A549 (cell line): ENCODE measurements around the gene PEX3. TPM values are rescaled to one million over a fixed set of nuclear protein-coding genes. Genes with fewer than 3 reads are reported as not detected.

Experiments
- ATAC-seq, 2 experiments: fragments of 200-7000 bp in 1 of 2; fragments of >200 bp in 1 of 2; cut with Nextera tagmentation in 1 of 2; cut with Tn5 transposase in 1 of 2; 3 replicates each; pipeline versions ENCODE4 v1.8.0 to v1.9.1; 2018 to 2020; ENCODE audit warnings: mild to moderate bottlenecking in 1 of 2, moderate library complexity in 1 of 2
- CTCF ChIA-PET: fragments of 300-600 bp; sonication (Branson Sonifier 250); formaldehyde crosslinking; extraction: SDS; loops from one replicate; lab custom pipeline; 2021; ENCODE audit warnings: antibody characterized with exemption, inconsistent platforms; lab: Yijun Ruan, JAX
- POLR2A ChIA-PET: fragments of 350-600 bp; formaldehyde crosslinking; extraction: SDS; loops from one replicate; lab custom pipeline; 2021; ENCODE audit warnings: antibody characterized with exemption, inconsistent platforms; lab: Yijun Ruan, JAX
- DNase-seq, 2 experiments: peaks; one replicate each; pipeline versions ENCODE4 v3.0.0 to v3.0.0-alpha.2; 2011 to 2016; ENCODE audit warnings: low read depth in 1 of 2, low spot score in 1 of 2
- FAIRE-seq: peaks from 2 replicates; lab custom pipeline; 2011; peaks lifted over from hg19 to GRCh38; lab: Jason Lieb, UNC
- H3K27ac ChIP-seq, 2 experiments: fragments of >200 bp; sonication (Bioruptor Twin); formaldehyde crosslinking; 3 replicates each; pipeline ENCODE4 v1.5.1; 2016 to 2017
- H3K4me1 ChIP-seq: fragments of >200 bp; sonication (Bioruptor Twin); formaldehyde crosslinking; 3 replicates; pipeline ENCODE4 v1.6.1; 2016
- H3K4me2 ChIP-seq: fragments of >200 bp; sonication (Bioruptor Twin); formaldehyde crosslinking; 3 replicates; pipeline ENCODE4 v1.6.1; 2016
- H3K4me3 ChIP-seq: fragments of >200 bp; sonication (Bioruptor Twin); formaldehyde crosslinking; 3 replicates; pipeline ENCODE4 v1.5.1; 2016
- H3K9me3 ChIP-seq: fragments of >200 bp; sonication (Bioruptor Twin); formaldehyde crosslinking; 3 replicates; pipeline ENCODE4 v1.6.1; 2016
- ATOH8 ChIP-seq: fragments of 250-450 bp; sonication (Bioruptor Pico); IDR thresholded peaks from 2 replicates; pipeline ENCODE4 v1.5.0; 2020; ENCODE audit warnings: low read depth, mild to moderate bottlenecking, moderate library complexity
- CEBPB ChIP-seq, 2 experiments: fragments of >200 bp in 1 of 2; sonication (Bioruptor Twin) in 1 of 2; formaldehyde crosslinking in 1 of 2; IDR thresholded peaks; 2 replicates each; pipeline ENCODE4 v1.6.1; 2012 to 2016
- CHD2 ChIP-seq: fragments of 150-350 bp; IDR thresholded peaks from 2 replicates; pipeline ENCODE4 v1.6.1; 2014; ENCODE audit warnings: low read length; ENCODE audit not compliant: partially characterized antibody
- CHD4 ChIP-seq: fragments of 200-600 bp; sonication (generic); IDR thresholded peaks from 2 replicates; pipeline ENCODE4 v1.6.1; 2016; ENCODE audit warnings: antibody characterized with exemption, mild to moderate bottlenecking, borderline replicate concordance
- CTCF ChIP-seq: fragments of >200 bp; sonication (Bioruptor Twin); formaldehyde crosslinking; IDR thresholded peaks from 3 replicates; pipeline ENCODE4 v1.5.1; 2016
- ESRRA ChIP-seq: fragments of 150-350 bp; IDR thresholded peaks from 2 replicates; pipeline ENCODE4 v1.6.1; 2014; ENCODE audit warnings: mild to moderate bottlenecking, low read length, borderline replicate concordance
- FOSB ChIP-seq: fragments of 250-450 bp; sonication (Bioruptor Pico); IDR thresholded peaks from 2 replicates; pipeline ENCODE4 v1.5.0; 2020; ENCODE audit warnings: mild to moderate bottlenecking, moderate library complexity
- GATA3 ChIP-seq: IDR thresholded peaks from 2 replicates; pipeline ENCODE4 v1.6.1; 2012; ENCODE audit warnings: borderline replicate concordance
- HDAC2 ChIP-seq: fragments of 200-600 bp; sonication (generic); IDR thresholded peaks from 2 replicates; pipeline ENCODE4 v1.6.1; 2016
- JUN ChIP-seq, 2 experiments: fragments of >200 bp; sonication (Bioruptor Twin); formaldehyde crosslinking; IDR thresholded peaks; 2 replicates in 1 of 2; 3 replicates in 1 of 2; pipeline ENCODE4 v1.6.1; 2016 to 2017
- JUNB ChIP-seq: fragments of >200 bp; sonication (Bioruptor Twin); formaldehyde crosslinking; IDR thresholded peaks from 2 replicates; pipeline ENCODE4 v1.6.1; 2016
- KDM5A ChIP-seq: fragments of 200-600 bp; sonication (generic); IDR thresholded peaks from 2 replicates; pipeline ENCODE4 v1.6.1; 2016; ENCODE audit warnings: antibody characterized with exemption, mild to moderate bottlenecking
- MAFK ChIP-seq: fragments of 450-650 bp; IDR thresholded peaks from 2 replicates; pipeline ENCODE4 v1.6.1; 2014; ENCODE audit not compliant: partially characterized antibody
- MAZ ChIP-seq: fragments of 150-350 bp; IDR thresholded peaks from 2 replicates; pipeline ENCODE4 v1.6.1; 2014; ENCODE audit warnings: antibody characterized with exemption, low read depth, low read length, borderline replicate concordance
- NPAS2 ChIP-seq: fragments of 250-450 bp; sonication (Bioruptor Pico); IDR thresholded peaks from 2 replicates; pipeline ENCODE4 v1.8.0; 2022; ENCODE audit warnings: mild to moderate bottlenecking, moderate library complexity, borderline replicate concordance
- RARB ChIP-seq: fragments of 250-450 bp; sonication (Bioruptor Pico); IDR thresholded peaks from 2 replicates; pipeline ENCODE4 v1.8.0; 2021; ENCODE audit warnings: mild to moderate bottlenecking, moderate library complexity
- REST ChIP-seq: fragments of 200-600 bp; sonication (generic); IDR thresholded peaks from 2 replicates; pipeline ENCODE4 v1.6.1; 2016; ENCODE audit warnings: antibody characterized with exemption, mild to moderate bottlenecking, moderate library complexity
- RFX5 ChIP-seq: fragments of 450-650 bp; IDR thresholded peaks from 2 replicates; pipeline ENCODE4 v1.7.1; 2014; ENCODE audit warnings: antibody characterized with exemption, mild to moderate bottlenecking, moderate library complexity
- RNF2 ChIP-seq: fragments of 200-600 bp; sonication (generic); IDR thresholded peaks from 2 replicates; pipeline ENCODE4 v1.6.1; 2016; ENCODE audit warnings: low read depth, mild to moderate bottlenecking, antibody characterized with exemption, moderate library complexity, borderline replicate concordance
- TFCP2L1 ChIP-seq: fragments of 250-450 bp; sonication (Bioruptor Pico); IDR thresholded peaks from 2 replicates; pipeline ENCODE4 v1.5.0; 2021; ENCODE audit warnings: mild to moderate bottlenecking
- USF2 ChIP-seq: fragments of 450-650 bp; IDR thresholded peaks from 2 replicates; pipeline ENCODE4 v1.6.1; 2014; ENCODE audit warnings: antibody characterized with exemption
- ZC3H11A ChIP-seq: fragments of 450-650 bp; IDR thresholded peaks from 2 replicates; pipeline ENCODE4 v1.6.1; 2014; ENCODE audit warnings: antibody characterized with exemption, mild to moderate bottlenecking
- WGBS: methylation state at CpG from one replicate; pipeline ENCODE4 v1.1.6; 2017; ENCODE audit errors: missing lambda C conversion rate; 5-methylcytosine and 5-hydroxymethylcytosine counted together
- polyA plus RNA-seq, 4 experiments: library from polyadenylated mRNA; depleted of rRNA in 3 of 4; stranded (reverse); fragments of >200 nt; fragmentation: RNase III in 1 of 4; extraction: RNeasy Plus Mini Kit Qiagen cat#74134 plus additional on column Dnase treatment in 1 of 4; gene quantifications; 2 replicates in 3 of 4; 3 replicates in 1 of 4; pipeline ENCODE4 v1.2.3, GENCODE V29; 2011 to 2017

PEX3 gene
- polyA plus RNA-seq, 2 of the 4 experiments (the other 2 are of a cell fraction) = 15.1 to 25.9 TPM

DNA sequence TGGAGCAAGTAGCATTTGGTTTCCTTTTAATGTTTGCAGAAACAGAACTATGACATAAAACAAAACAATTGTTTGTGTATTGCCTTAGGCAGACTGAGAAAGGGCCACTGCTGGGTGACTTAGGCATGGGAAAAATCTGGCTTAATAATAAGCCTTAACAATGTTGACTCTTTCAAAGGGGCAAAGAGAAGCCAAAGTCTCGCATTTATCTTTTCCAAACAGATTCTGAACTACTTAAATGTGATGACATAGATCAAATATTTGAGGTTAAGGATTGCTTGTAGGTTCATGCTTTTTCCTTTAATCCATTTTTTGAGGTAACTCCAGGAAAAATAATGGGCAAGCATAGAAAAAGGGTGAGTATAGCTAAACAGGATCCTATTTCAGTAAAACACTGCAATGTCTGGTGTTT, 39.7 kb upstream of the PEX3 start (continued):
- TF ChIP-seq REST (no peak), FOSB (no peak), ESRRA (no peak), ATOH8 (CRISPR knock-in tag) (no peak), JUN (IDR thresholded peaks at IDR 0.05) (peak; percentile 58 to 79; a peak in 4 of 5 replicates), GATA3 (peak; percentile 93), JUNB (peak; percentile 82), MAZ (no peak), CEBPB (IDR thresholded peaks at IDR 0.05) (peak; percentile 27 to 56; a peak in 1 of 4 replicates), HDAC2 (no peak)

GRCh38 chr6:143414769-143415168, 35.8 kb upstream of the PEX3 start:
- WGBS = 98% methylated on average over 3 of the region's 3 CpGs
- Histone ChIP-seq H3K4me2 (no peak overlapping the region), H3K4me3 (no peak overlapping the region), H3K4me1 (peaks cover 27% of the 10 kb centered on the region)
- POLR2A ChIA-PET = no interaction called here
- ATAC-seq = no peak
- TF ChIP-seq NPAS2 (CRISPR knock-in tag) (no peak), CHD2 (no peak), HDAC2 (no peak), MAFK (no peak), USF2 (no peak)
- TF ChIP-seq, all 56 proteins: peak for 0
- CTCF ChIA-PET = interaction anchor here (0.9 to 3.7 kb wide), 3 partner anchors 12 to 940 kb away, joined by 3 to 25 read pairs (median 4); no protein-coding TSS in a partner anchor
- H3K9me3 ChIP-seq = no peaks in the 10 kb centered on the region
- FAIRE-seq (no peak), DNase-seq (no peak)
- H3K27ac ChIP-seq = no peak overlapping the region

DNA sequence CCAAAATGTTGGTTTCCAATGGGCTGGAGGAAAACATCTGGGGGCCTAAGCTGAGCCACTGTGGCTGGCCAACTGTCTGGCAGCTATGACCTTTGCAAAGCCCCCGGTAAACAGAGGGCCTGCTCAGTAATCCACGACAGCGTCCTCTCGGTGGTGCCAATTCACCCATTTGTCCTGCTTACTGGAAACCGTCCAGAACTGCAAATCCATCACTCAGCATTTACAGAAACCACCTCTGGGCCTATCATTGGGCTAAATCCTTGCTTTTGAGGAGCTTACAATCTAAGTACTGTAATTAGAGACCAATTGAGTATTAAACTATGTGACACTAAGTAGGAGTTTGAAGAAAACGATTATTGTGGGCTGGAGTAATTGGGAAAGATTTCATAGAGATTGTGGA, 31.1 kb upstream of the PEX3 start:
- DNase-seq = no peak
- H3K4me2 ChIP-seq = no peak overlapping the region
- H3K4me1 ChIP-seq = no peaks in the 10 kb centered on the region
- POLR2A ChIA-PET = no interaction called here
- TF ChIP-seq KDM5A (no peak), RARB (CRISPR knock-in tag) (no peak), TFCP2L1 (CRISPR knock-in tag) (no peak), FOSB (no peak), RFX5 (no peak), CTCF (no peak), ZC3H11A (no peak), USF2 (no peak), ATOH8 (CRISPR knock-in tag) (no peak), CHD4 (no peak), RNF2 (no peak), REST (no peak)
- no peak for FAIRE-seq
- CTCF ChIA-PET = interaction anchor here (1.2 kb wide), 1 partner anchor 726 kb away, joined by 3 read pairs; no protein-coding TSS in a partner anchor
- 100% methylated on average over 2 of the region's 6 CpGs for WGBS
- H3K4me3 ChIP-seq = no peak overlapping the region
- H3K27ac ChIP-seq = no peak overlapping the region
- H3K9me3 ChIP-seq = no peaks in the 10 kb centered on the region
- no peak for ATAC-seq
